OCI-LY7 (cell line): Measurements from ENCODE around the gene KIRREL3. TPM values are rescaled to one million over a fixed set of nuclear protein-coding genes. Genes with fewer than 3 reads are reported as not detected.
A peak's percentile ranks its signal among the peaks of the same experiment; 100 is the strongest.

Experiments
- Bru-seq: library from RNA; stranded (reverse); fragments of 400-500 nt; gene quantifications from one replicate; lab custom pipeline; 2021; lab: Mats Ljungman, UMichigan
- BruChase-seq, 2 experiments: library from RNA; stranded (reverse); fragments of 400-500 nt; gene quantifications; one replicate each; lab custom pipeline; 2021; lab: Mats Ljungman, UMichigan
- BruUV-seq: library from RNA; stranded (reverse); fragments of 400-500 nt; replicated peaks from 2 replicates; lab custom pipeline; 2021; lab: Mats Ljungman, UMichigan
- CTCF ChIA-PET: fragments of 300-600 bp; sonication (Branson Sonifier 250); formaldehyde crosslinking; loops from one replicate; lab custom pipeline; 2022; ENCODE audit warnings: antibody characterized with exemption; ENCODE audit not compliant: unreplicated experiment; lab: Charles Lee
- POLR2A ChIA-PET: fragments of 300-600 bp; sonication (Branson Sonifier 250); formaldehyde crosslinking; loops from one replicate; lab custom pipeline; 2022; ENCODE audit warnings: antibody characterized with exemption; lab: Charles Lee
- DNase-seq: peaks from one replicate; pipeline ENCODE4 v3.0.0-alpha.2; 2015; ENCODE audit warnings: low spot score
- H2AFZ ChIP-seq: fragments of 200-600 bp; sonication (generic), shearing (Covaris generic); 2 replicates; pipeline ENCODE4 v1.6.1; 2014; ENCODE audit warnings: mild to moderate bottlenecking, antibody characterized with exemption, low read length, moderate library complexity
- H3K27ac ChIP-seq: fragments of 200-600 bp; sonication (generic); 2 replicates; pipeline ENCODE4 v1.5.1; 2014; ENCODE audit warnings: mixed run types, low read depth, mild to moderate bottlenecking, moderate library complexity, low read length, inconsistent platforms; ENCODE audit not compliant: poor library complexity, severe bottlenecking
- H3K36me3 ChIP-seq: fragments of 200-600 bp; sonication (generic); 2 replicates; pipeline ENCODE4 v1.6.1; 2014; ENCODE audit warnings: mild to moderate bottlenecking, antibody characterized with exemption, low read length, moderate library complexity, mixed read lengths; ENCODE audit not compliant: insufficient read depth
- H3K4me1 ChIP-seq: fragments of 200-600 bp; sonication (generic); 2 replicates; pipeline ENCODE4 v1.5.1; 2014; ENCODE audit warnings: mild to moderate bottlenecking, low read length; ENCODE audit not compliant: insufficient read depth, poor library complexity, severe bottlenecking
- H3K4me2 ChIP-seq: fragments of 200-600 bp; sonication (generic); 2 replicates; pipeline ENCODE4 v1.6.1; 2014; ENCODE audit warnings: mild to moderate bottlenecking, low read length
- H3K4me3 ChIP-seq: fragments of 200-600 bp; sonication (generic); 2 replicates; pipeline ENCODE4 v1.5.1; 2014; ENCODE audit warnings: mild to moderate bottlenecking, low read depth, low read length; ENCODE audit not compliant: poor library complexity, severe bottlenecking
- H3K79me2 ChIP-seq: fragments of 200-600 bp; sonication (generic); 2 replicates; pipeline ENCODE4 v1.6.1; 2016; ENCODE audit warnings: low read depth, mild to moderate bottlenecking, low read length, moderate library complexity, mixed read lengths; ENCODE audit not compliant: insufficient read depth
- H3K9me2 ChIP-seq: fragments of 200-600 bp; sonication (generic); 2 replicates; pipeline ENCODE4 v1.6.1; 2016; ENCODE audit warnings: mild to moderate bottlenecking, low read length, mixed read lengths; ENCODE audit not compliant: insufficient read depth
- H3K9me3 ChIP-seq: fragments of 200-600 bp; sonication (generic); 2 replicates; pipeline ENCODE4 v1.6.1; 2014; ENCODE audit warnings: mild to moderate bottlenecking, mixed run types, low read length, mixed read lengths
- H4K20me1 ChIP-seq: fragments of 200-600 bp; sonication (generic); 2 replicates; pipeline ENCODE4 v1.6.1; 2014; ENCODE audit warnings: mild to moderate bottlenecking, antibody characterized with exemption, low read length, moderate library complexity, mixed read lengths; ENCODE audit not compliant: insufficient read depth
- EZH2phosphoT487 ChIP-seq: fragments of 200-600 bp; sonication (generic); IDR thresholded peaks from 2 replicates; pipeline ENCODE4 v1.6.1; 2018; ENCODE audit warnings: low read depth, borderline replicate concordance, mild to moderate bottlenecking, mixed run types, antibody characterized with exemption, low read length, moderate library complexity, mixed read lengths
- intact Hi-C: fragments of 100-400 bp; cut with micrococcal nuclease; formaldehyde crosslinking; loops from one replicate; pipeline ENCODE4 v1.10.0; 2022; ENCODE audit not compliant: unreplicated experiment
- long read RNA-seq: library from polyadenylated mRNA; stranded (forward); transcript quantifications from one replicate; pipeline ENCODE4 v2.0.0, GENCODE V29; 2022
- total RNA-seq, 2 experiments: library from RNA; depleted of rRNA in 1 of 2; stranded (reverse); fragments of >200 nt in 1 of 2; shearing (Covaris generic) in 1 of 2; gene quantifications; 2 replicates each; pipeline ENCODE4 v1.2.3, GENCODE V29; 2014 to 2022
- TF ChIP-seq, protein P1 (sequence below): fragments of 200-600 bp; sonication (generic); conservative IDR thresholded peaks from 2 replicates; pipeline ENCODE4 v1.5.1; 2014; ENCODE audit warnings: mild to moderate bottlenecking, antibody characterized with exemption, low read length, moderate library complexity, mixed read lengths

Gene KIRREL3
- total RNA-seq (2014; rRNA removed; shearing (Covaris generic)) = not detected in 2 replicates
- total RNA-seq (2022) = not detected in 2 replicates
- percentile 4 among the genes with signal in this experiment for Bru-seq, nascent RNA
- percentile 1 among the genes with signal in this experiment for BruChase-seq, experiment 1, labeled RNA remaining after a 6-hour chase
- BruChase-seq, experiment 2, labeled RNA remaining after a 2-hour chase = percentile 3 among the genes with signal in this experiment
- long read RNA-seq = 0 reads

DNA sequence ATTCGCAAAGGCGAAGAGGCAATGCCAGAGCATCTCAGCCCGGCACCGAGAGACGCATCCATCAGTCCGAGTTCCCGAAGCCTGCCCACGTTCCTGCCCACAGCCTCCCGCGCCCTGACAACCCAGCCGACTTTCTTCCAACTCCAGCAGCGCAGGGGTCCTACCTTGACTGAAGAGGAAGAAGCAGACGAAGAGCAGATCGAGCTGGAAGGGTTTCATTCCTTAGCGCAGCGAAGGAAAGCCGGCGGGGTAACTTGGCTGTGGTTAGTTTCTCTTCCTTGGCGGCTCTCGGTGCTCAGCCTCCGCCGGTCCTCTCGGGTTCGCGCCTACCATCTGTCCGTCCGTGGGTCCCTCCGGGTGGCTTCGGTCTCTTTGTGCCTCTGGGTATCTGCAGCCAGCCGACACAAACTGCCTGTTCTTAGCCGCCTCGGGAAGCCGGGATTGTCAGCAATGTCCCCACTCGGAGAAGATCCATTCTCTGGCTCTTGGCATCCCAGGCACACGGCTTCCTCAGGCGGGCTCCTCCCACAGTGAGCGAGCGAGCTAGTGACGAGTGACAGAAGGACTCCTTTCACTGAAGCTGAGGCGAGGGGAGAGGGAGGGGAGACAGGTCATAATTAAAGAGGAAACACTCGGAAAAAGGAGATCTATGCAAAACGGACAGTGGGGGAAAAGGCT is at the start of gene KIRREL3:
Gene KIRREL3, minus strand, starts transcription at position 480 of the 678 bp plus-strand sequence.
- TF ChIP-seq, protein P1, sequence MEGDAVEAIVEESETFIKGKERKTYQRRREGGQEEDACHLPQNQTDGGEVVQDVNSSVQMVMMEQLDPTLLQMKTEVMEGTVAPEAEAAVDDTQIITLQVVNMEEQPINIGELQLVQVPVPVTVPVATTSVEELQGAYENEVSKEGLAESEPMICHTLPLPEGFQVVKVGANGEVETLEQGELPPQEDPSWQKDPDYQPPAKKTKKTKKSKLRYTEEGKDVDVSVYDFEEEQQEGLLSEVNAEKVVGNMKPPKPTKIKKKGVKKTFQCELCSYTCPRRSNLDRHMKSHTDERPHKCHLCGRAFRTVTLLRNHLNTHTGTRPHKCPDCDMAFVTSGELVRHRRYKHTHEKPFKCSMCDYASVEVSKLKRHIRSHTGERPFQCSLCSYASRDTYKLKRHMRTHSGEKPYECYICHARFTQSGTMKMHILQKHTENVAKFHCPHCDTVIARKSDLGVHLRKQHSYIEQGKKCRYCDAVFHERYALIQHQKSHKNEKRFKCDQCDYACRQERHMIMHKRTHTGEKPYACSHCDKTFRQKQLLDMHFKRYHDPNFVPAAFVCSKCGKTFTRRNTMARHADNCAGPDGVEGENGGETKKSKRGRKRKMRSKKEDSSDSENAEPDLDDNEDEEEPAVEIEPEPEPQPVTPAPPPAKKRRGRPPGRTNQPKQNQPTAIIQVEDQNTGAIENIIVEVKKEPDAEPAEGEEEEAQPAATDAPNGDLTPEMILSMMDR = no peak
- TF ChIP-seq EZH2phosphoT487 = no peak

DNA sequence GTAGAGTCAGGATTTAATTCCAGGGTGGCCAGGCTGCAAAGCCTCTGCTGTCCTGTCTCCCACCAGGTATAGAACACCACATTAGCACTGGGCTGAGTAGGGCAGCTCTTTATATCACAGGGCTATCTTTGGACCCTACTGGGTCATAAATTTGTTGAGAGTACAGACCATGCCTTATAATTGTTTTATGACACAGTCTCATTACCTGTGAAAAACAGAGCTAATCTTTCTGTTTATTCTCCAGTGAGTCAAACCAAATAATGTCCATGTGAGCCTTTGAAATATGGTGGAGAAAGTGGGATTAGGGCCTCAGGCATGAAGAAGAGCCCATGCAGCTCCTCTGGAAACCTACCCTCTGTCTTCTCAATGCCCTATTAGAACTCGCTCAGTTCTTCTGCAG is 49.6 kb upstream of the KIRREL3 start:
- intact Hi-C loops = no loop called here
- Histone ChIP-seq H3K4me3 (no peak overlapping the region), H3K27ac (no peak overlapping the region), H4K20me1 (no peaks in the 10 kb centered on the region), H3K9me3 (no peaks in the 10 kb centered on the region), H3K9me2 (no peaks in the 10 kb centered on the region), H2AFZ (no peak overlapping the region), H3K79me2 (no peaks in the 10 kb centered on the region), H3K36me3 (no peaks in the 10 kb centered on the region), H3K4me2 (no peak overlapping the region), H3K4me1 (no peaks in the 10 kb centered on the region)
- POLR2A ChIA-PET = no interaction called here
- TF ChIP-seq, protein P1 = no peak
- no peak for TF ChIP-seq EZH2phosphoT487
- no peak for DNase-seq
- CTCF ChIA-PET = no interaction called here
- no TSS peak for BruUV-seq

More for the DNA sequence above, at the start of gene KIRREL3:
- no peak within 1 kb of the TSS for H3K27ac ChIP-seq
- no peak within 1 kb of the TSS for H3K4me2 ChIP-seq
- H3K36me3 ChIP-seq = no peaks in the 10 kb centered on the region
- no peaks in the 10 kb centered on the region for H3K4me1 ChIP-seq
- no TSS peak for BruUV-seq
- intact Hi-C loops = no loop called here
- H2AFZ ChIP-seq = no peak within 1 kb of the TSS
- H3K9me3 ChIP-seq = no peaks in the 10 kb centered on the region
- no peak for DNase-seq
- CTCF ChIA-PET = no interaction called here
- POLR2A ChIA-PET = no interaction called here
- no peaks in the 10 kb centered on the region for H4K20me1 ChIP-seq
- no peak within 1 kb of the TSS for H3K4me3 ChIP-seq
- no peaks in the 10 kb centered on the region for H3K9me2 ChIP-seq
- no peaks in the 10 kb centered on the region for H3K79me2 ChIP-seq

DNA sequence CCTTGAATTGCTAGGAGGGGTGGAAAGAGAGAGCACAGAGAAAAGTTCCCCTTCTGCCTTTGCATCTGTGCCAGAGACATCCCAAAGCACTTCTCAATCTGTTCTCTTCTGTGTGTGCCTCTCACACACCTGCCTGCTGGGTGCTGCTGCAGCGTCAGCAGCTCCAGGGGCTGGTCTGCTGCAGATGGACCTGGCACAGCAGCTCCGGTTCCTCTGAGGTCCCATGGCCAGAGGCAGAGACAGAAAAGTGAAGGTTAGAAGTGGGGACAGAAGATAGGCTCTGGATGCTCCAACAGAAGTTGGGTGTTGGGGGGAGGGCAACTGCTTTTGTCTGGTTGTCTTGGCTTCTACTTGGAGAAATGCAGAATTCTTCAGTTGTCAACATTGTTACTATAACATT is 48.9 kb upstream of the KIRREL3 start:
- no peak overlapping the region for H3K4me2 ChIP-seq
- no peaks in the 10 kb centered on the region for H3K4me1 ChIP-seq
- H3K4me3 ChIP-seq = no peak overlapping the region
- no peaks in the 10 kb centered on the region for H3K36me3 ChIP-seq
- intact Hi-C loops = no loop called here
- no peaks in the 10 kb centered on the region for H3K79me2 ChIP-seq
- no peak for TF ChIP-seq EZH2phosphoT487
- TF ChIP-seq, protein P1 = no peak
- POLR2A ChIA-PET = interaction anchor here (1.0 kb wide), 1 partner anchor 386 kb away, joined by 4 read pairs; no protein-coding TSS in a partner anchor
- no TSS peak for BruUV-seq
- no peak for DNase-seq
- CTCF ChIA-PET = no interaction called here
- no peaks in the 10 kb centered on the region for H4K20me1 ChIP-seq
- no peak overlapping the region for H3K27ac ChIP-seq
- no peak overlapping the region for H2AFZ ChIP-seq
- H3K9me2 ChIP-seq = no peaks in the 10 kb centered on the region
- no peaks in the 10 kb centered on the region for H3K9me3 ChIP-seq
